ENCODE data around the gene PPP6R3. TPM values are rescaled to one million over a fixed set of nuclear protein-coding genes. Genes with fewer than 3 reads are reported as not detected.

The PPP6R3 gene
- total and polyA plus RNA-seq, 10 of the 15 experiments (the other 5 are each of a cell fraction or from before 2014, with no cell fraction given), result 12.4 to 123 (median 74.1) TPM

GRCh38 chr11:68664141-68664540, 203.6 kb downstream of the PPP6R3 start:
- ChIA-PET POLR2A (no interaction called here), RAD21 (ENCODE audit: unreplicated experiment) (no interaction called here), CTCF (no interaction called here), SMC1A (ENCODE audit: uncharacterized antibody, unreplicated experiment) (no interaction called here)
- H3K4me3 ChIP-seq, result no peak overlapping the region
- intact Hi-C loops (cut with micrococcal nuclease; ENCODE audit: unreplicated experiment) (no loop called here), in situ Hi-C loops (cut with MboI) (no loop called here)
- no peaks in the 10 kb centered on the region for H4K20me1 ChIP-seq (ENCODE audit: control insufficient read depth, insufficient read depth)
- WGBS (ENCODE audit: insufficient coverage, insufficient replicate concordance, low lambda C conversion rate, missing lambda C conversion rate), result 41% methylated on average over 9 of the region's 9 CpGs
- H3K4me2 ChIP-seq (ENCODE audit: control insufficient read depth, insufficient read depth), result no peak overlapping the region
- H3K27ac ChIP-seq (ENCODE audit: control insufficient read depth, insufficient read depth), result no peak overlapping the region
- H2AFZ ChIP-seq (ENCODE audit: control insufficient read depth, low read depth, low read length), result no peak overlapping the region
- BruUV-seq (replicated peaks), result no TSS peak
- H3K79me2 ChIP-seq (ENCODE audit: control insufficient read depth, insufficient read depth, low read length), result no peaks in the 10 kb centered on the region
- DNase-seq (ENCODE audit: low read depth, low spot score) (no peak), FAIRE-seq (no peak), ATAC-seq (no peak)
- H3K9ac ChIP-seq (ENCODE audit: control insufficient read depth, insufficient read depth, low read length), result no peak overlapping the region
- no peaks in the 10 kb centered on the region for H3K4me1 ChIP-seq (ENCODE audit: control insufficient read depth, insufficient read depth, low read length)
- no peaks in the 10 kb centered on the region for H3K36me3 ChIP-seq (ENCODE audit: control insufficient read depth in 2 of 2, insufficient read depth in 2 of 2, low read length in 1 of 2)
- no peak for TF ChIP-seq ETV6 (conservative IDR thresholded peaks at IDR 0.05 in 1 of 2, IDR thresholded peaks at IDR 0.05 in 1 of 2; ENCODE audit: borderline replicate concordance in 1 of 2, low read depth in 1 of 2)
- no peak for TF ChIP-seq BHLHE40 (IDR thresholded peaks at IDR 0.05; ENCODE audit: borderline replicate concordance in 1 of 2, low read depth in 2 of 2, low read length in 1 of 2)
- TF ChIP-seq DPF2 (IDR thresholded peaks at IDR 0.05), result no peak
- TF ChIP-seq ASH2L (IDR thresholded peaks at IDR 0.05; ENCODE audit: borderline replicate concordance, low read depth), result no peak
- no peak for TF ChIP-seq NR2C1 (IDR thresholded peaks at IDR 0.05)
- TF ChIP-seq IRF4 (IDR thresholded peaks at IDR 0.05; ENCODE audit: low read depth, low read length), result no peak
- no peak for TF ChIP-seq HDAC2 (IDR thresholded peaks at IDR 0.05)
- TF ChIP-seq ATF3 (IDR thresholded peaks at IDR 0.05; ENCODE audit: borderline replicate concordance, extremely low read depth, low read depth, low read length), result no peak
- TF ChIP-seq NFXL1 (IDR thresholded peaks at IDR 0.05; ENCODE audit: borderline replicate concordance), result no peak
- no peak for TF ChIP-seq RAD21 (IDR thresholded peaks at IDR 0.05; ENCODE audit: insufficient read depth, low read depth, low read length)
- no peak for TF ChIP-seq NFYB (IDR thresholded peaks at IDR 0.05; ENCODE audit: insufficient read depth, low read depth, low read length)
- TF ChIP-seq BCLAF1 (IDR thresholded peaks at IDR 0.05), result no peak
- TF ChIP-seq TARDBP (IDR thresholded peaks at IDR 0.05; ENCODE audit: borderline replicate concordance), result no peak
- no peak for TF ChIP-seq EED (IDR thresholded peaks at IDR 0.05; ENCODE audit: low read depth)
- TF ChIP-seq CHD4 (IDR thresholded peaks at IDR 0.05), result no peak
- TF ChIP-seq SUZ12 (IDR thresholded peaks at IDR 0.05; ENCODE audit: unreplicated experiment), result no peak
- no peak for TF ChIP-seq ZNF384 (IDR thresholded peaks at IDR 0.05; ENCODE audit: borderline replicate concordance, low read depth, low read length)
- no peak for TF ChIP-seq CEBPB (IDR thresholded peaks at IDR 0.05; ENCODE audit: borderline replicate concordance in 1 of 2, low read depth in 2 of 2, low read length in 2 of 2)
- no peaks in the 10 kb centered on the region; the same call in 2 of the 3 replicates for H3K9me3 ChIP-seq (replicated peaks; ENCODE audit: control insufficient read depth, insufficient read depth, low read length)
- H3K27me3 ChIP-seq (replicated peaks in 1 of 2; ENCODE audit: control insufficient read depth in 2 of 2, insufficient read depth in 2 of 2, low read length in 1 of 2), result no peaks in the 10 kb centered on the region; a peak in 1 of 4 replicates
